H9 (cell line): ENCODE measurements around the gene TAF4B. TPM values are rescaled to one million over a fixed set of nuclear protein-coding genes. Genes with fewer than 3 reads are reported as not detected.

Source experiments
- DNase-seq: peaks from one replicate; pipeline ENCODE4 v3.0.0-alpha.2; 2017
- H2AFZ ChIP-seq: one replicate; pipeline ENCODE4 v1.6.1; 2013; ENCODE audit warnings: mild to moderate bottlenecking, low read length, control low read depth, moderate library complexity
- H2AK5ac ChIP-seq: 2 replicates; pipeline ENCODE4 v1.6.1; 2013; ENCODE audit warnings: low read length, control low read depth, mixed read lengths; ENCODE audit not compliant: insufficient read length
- H2BK120ac ChIP-seq: one replicate; pipeline ENCODE4 v1.6.1; 2013; ENCODE audit warnings: low read depth, mild to moderate bottlenecking, low read length, control low read depth, inconsistent platforms; ENCODE audit not compliant: poor library complexity, severe bottlenecking
- H2BK12ac ChIP-seq: 2 replicates; pipeline ENCODE4 v1.6.1; 2013; ENCODE audit warnings: low read length, control low read depth, mixed read lengths, low read depth; ENCODE audit not compliant: insufficient read length
- H2BK15ac ChIP-seq: 2 replicates; pipeline ENCODE4 v1.6.1; 2013; ENCODE audit warnings: low read depth, low read length, control low read depth
- H2BK20ac ChIP-seq: one replicate; pipeline ENCODE4 v1.6.1; 2013; ENCODE audit warnings: low read depth, mild to moderate bottlenecking, low read length, control low read depth, inconsistent platforms; ENCODE audit not compliant: poor library complexity, severe bottlenecking
- H2BK5ac ChIP-seq: 2 replicates; pipeline ENCODE4 v1.6.1; 2013; ENCODE audit warnings: low read length, control low read depth, mixed read lengths; ENCODE audit not compliant: insufficient read length
- H3K14ac ChIP-seq: 2 replicates; pipeline ENCODE4 v1.6.1; 2013; ENCODE audit warnings: low read length, control low read depth; ENCODE audit not compliant: insufficient read depth
- H3K18ac ChIP-seq: 2 replicates; pipeline ENCODE4 v1.6.1; 2013; ENCODE audit warnings: low read depth, mild to moderate bottlenecking, mixed read lengths, low read length, control low read depth; ENCODE audit not compliant: insufficient read length
- H3K23ac ChIP-seq: 2 replicates; pipeline ENCODE4 v1.6.1; 2013; ENCODE audit warnings: low read length, control low read depth, mixed read lengths, low read depth; ENCODE audit not compliant: insufficient read length
- H3K23me2 ChIP-seq: 2 replicates; pipeline ENCODE4 v1.6.1; 2013; ENCODE audit warnings: low read depth, mild to moderate bottlenecking, mixed read lengths, low read length, control low read depth; ENCODE audit not compliant: insufficient read length, poor library complexity, severe bottlenecking
- H3K27ac ChIP-seq: 2 replicates; pipeline ENCODE4 v1.5.1; 2013; ENCODE audit warnings: low read length, control low read depth, mixed read lengths, low read depth; ENCODE audit not compliant: insufficient read length
- H3K27me3 ChIP-seq: 2 replicates; pipeline ENCODE4 v1.6.1; 2013; ENCODE audit warnings: low read length, control low read depth, inconsistent platforms; ENCODE audit not compliant: insufficient read depth
- H3K4ac ChIP-seq: 2 replicates; pipeline ENCODE4 v1.6.1; 2013; ENCODE audit warnings: low read depth, mild to moderate bottlenecking, control low read depth, inconsistent platforms, low read length, moderate library complexity
- H3K4me1 ChIP-seq: 2 replicates; pipeline ENCODE4 v1.6.1; 2013; ENCODE audit warnings: low read length, control low read depth, inconsistent platforms; ENCODE audit not compliant: insufficient read depth
- H3K4me2 ChIP-seq: 2 replicates; pipeline ENCODE4 v1.6.1; 2013; ENCODE audit warnings: low read length, control low read depth, mixed read lengths; ENCODE audit not compliant: insufficient read length, insufficient read depth
- H3K56ac ChIP-seq: 2 replicates; pipeline ENCODE4 v1.6.1; 2013; ENCODE audit warnings: low read depth, mild to moderate bottlenecking, mixed read lengths, low read length, control low read depth; ENCODE audit not compliant: insufficient read length
- H3K79me1 ChIP-seq: 2 replicates; pipeline ENCODE4 v1.6.1; 2013; ENCODE audit warnings: low read depth, mild to moderate bottlenecking, moderate library complexity, low read length, control low read depth, inconsistent platforms; ENCODE audit not compliant: insufficient read depth, poor library complexity, severe bottlenecking
- H3K79me2 ChIP-seq: 2 replicates; pipeline ENCODE4 v1.6.1; 2013; ENCODE audit warnings: low read length, control low read depth, inconsistent platforms; ENCODE audit not compliant: insufficient read depth
- H3K9ac ChIP-seq: 2 replicates; pipeline ENCODE4 v1.6.1; 2013; ENCODE audit warnings: low read length, control low read depth, mixed read lengths; ENCODE audit not compliant: insufficient read length; ENCODE audit errors: extremely low read depth
- H3K9me3 ChIP-seq: one replicate; pipeline ENCODE4 v1.6.1; 2013; ENCODE audit warnings: low read depth, low read length, inconsistent platforms; ENCODE audit not compliant: control insufficient read depth
- H3T11ph ChIP-seq: one replicate; pipeline ENCODE4 v1.6.1; 2013; ENCODE audit warnings: mild to moderate bottlenecking, low read length, control low read depth, inconsistent platforms
- H4K20me1 ChIP-seq: one replicate; pipeline ENCODE4 v1.6.1; 2013; ENCODE audit not compliant: control insufficient read depth, insufficient read length, insufficient read depth
- H4K5ac ChIP-seq: 2 replicates; pipeline ENCODE4 v1.6.1; 2013; ENCODE audit warnings: low read depth, mild to moderate bottlenecking, mixed read lengths, low read length, control low read depth; ENCODE audit not compliant: insufficient read length
- H4K8ac ChIP-seq: replicated peaks from 2 replicates; pipeline ENCODE4 v1.6.1; 2013; ENCODE audit warnings: low read length, control low read depth, mixed read lengths, low read depth; ENCODE audit not compliant: insufficient read length
- H4K91ac ChIP-seq: 2 replicates; pipeline ENCODE4 v1.6.1; 2013; ENCODE audit warnings: low read depth, mild to moderate bottlenecking, moderate library complexity, mixed read lengths, low read length, control low read depth; ENCODE audit not compliant: insufficient read length
- H3K27ac Mint-ChIP-seq, 3 experiments: 2 replicates in 2 of 3; 3 replicates in 1 of 3; pipeline ENCODE4 v1.8.0; 2020 to 2021; ENCODE audit warnings: mixed read lengths in 3 of 3, mild to moderate bottlenecking in 1 of 3, moderate library complexity in 1 of 3
- H3K27me3 Mint-ChIP-seq: 2 replicates; pipeline ENCODE4 v1.8.0; 2021; ENCODE audit warnings: low read depth, mild to moderate bottlenecking, moderate library complexity, mixed read lengths
- H3K36me3 Mint-ChIP-seq, 3 experiments: 2 replicates in 2 of 3; 3 replicates in 1 of 3; pipeline ENCODE4 v1.8.0; 2020 to 2021; ENCODE audit warnings: low read depth in 3 of 3, mixed read lengths in 3 of 3; ENCODE audit not compliant: insufficient read depth in 1 of 3
- H3K4me1 Mint-ChIP-seq, 2 experiments: 2 replicates each; pipeline ENCODE4 v1.8.0; 2020; ENCODE audit warnings: mixed read lengths in 2 of 2
- H3K4me3 Mint-ChIP-seq, 2 experiments: 2 replicates in 1 of 2; 3 replicates in 1 of 2; pipeline ENCODE4 v1.8.0; 2020 to 2021; ENCODE audit warnings: mild to moderate bottlenecking in 2 of 2, mixed read lengths in 2 of 2, moderate library complexity in 1 of 2
- H3K9me3 Mint-ChIP-seq, 2 experiments: 2 replicates in 1 of 2; 3 replicates in 1 of 2; pipeline ENCODE4 v1.8.0; 2020; ENCODE audit warnings: mild to moderate bottlenecking in 2 of 2, mixed read lengths in 2 of 2, moderate library complexity in 1 of 2
- WGBS: extraction: QIAGEN DNeasy Blood & Tissue Kit; methylation state at CpG from one replicate; pipeline ENCODE4 v1.1.7; 2013; ENCODE audit warnings: missing lambda C conversion rate, low lambda C conversion rate, mixed read lengths; ENCODE audit not compliant: insufficient read length; ENCODE audit errors: extremely low coverage; 5-methylcytosine and 5-hydroxymethylcytosine counted together
- total RNA-seq: library from RNA; stranded (reverse); gene quantifications from 2 replicates; pipeline ENCODE4 v1.2.1, GENCODE V29; 2021
- TF ChIP-seq, protein P1 (sequence below): fragments of 200-600 bp; sonication (generic); conservative IDR thresholded peaks from 3 replicates; pipeline ENCODE4 v1.8.0; 2021; ENCODE audit warnings: antibody characterized with exemption, mild to moderate bottlenecking

Gene TAF4B
- total RNA-seq, 1 experiment from 2014 or later = 19.8 TPM

DNA sequence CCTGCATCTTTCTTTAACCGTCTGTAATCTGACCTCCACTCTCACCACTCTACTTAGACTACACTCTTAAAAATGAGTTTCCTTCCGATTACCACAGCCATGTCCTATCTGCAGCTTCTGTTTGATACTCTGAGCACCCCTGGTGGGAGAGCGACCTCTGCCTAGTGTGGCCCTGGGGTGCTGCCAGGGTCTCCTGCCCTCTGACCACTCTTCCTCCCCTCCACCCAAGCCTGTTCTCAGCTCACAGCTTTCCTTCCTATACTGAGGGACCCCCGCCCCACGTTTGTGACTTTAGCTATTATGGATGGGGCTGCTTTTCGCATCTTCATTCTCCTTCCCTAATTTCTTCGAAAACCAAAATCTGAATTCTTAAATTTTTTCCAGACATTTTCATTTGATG is 189.4 kb downstream of the TAF4B start:
- H3K9me3 ChIP-seq = no peaks in the 10 kb centered on the region
- WGBS = 100% methylated on average over 1 of the region's 7 CpGs
- H3K4me1 ChIP-seq = peaks cover 8% of the 10 kb centered on the region; the same call in 1 of the 2 replicates
- H2AK5ac ChIP-seq = no peak overlapping the region
- no peaks in the 10 kb centered on the region for H3K79me1 ChIP-seq
- H3K23ac ChIP-seq = no peak overlapping the region
- no peak overlapping the region for H2BK20ac ChIP-seq
- no peak overlapping the region for H3T11ph ChIP-seq
- Mint-ChIP-seq H3K4me3 (no peak overlapping the region), H3K4me1 (peaks cover 0 to 4% of the 10 kb centered on the region in 2 experiments; a peak in 2 of 4 replicates), H3K27ac (no peak overlapping the region), H3K9me3 (no peaks in the 10 kb centered on the region), H3K36me3 (no peaks in the 10 kb centered on the region; a peak in 1 of 7 replicates), H3K27me3 (no peaks in the 10 kb centered on the region)
- no peak overlapping the region for H4K5ac ChIP-seq
- no peak overlapping the region for H3K4ac ChIP-seq
- no peak overlapping the region for H2BK5ac ChIP-seq
- TF ChIP-seq, protein P1, sequence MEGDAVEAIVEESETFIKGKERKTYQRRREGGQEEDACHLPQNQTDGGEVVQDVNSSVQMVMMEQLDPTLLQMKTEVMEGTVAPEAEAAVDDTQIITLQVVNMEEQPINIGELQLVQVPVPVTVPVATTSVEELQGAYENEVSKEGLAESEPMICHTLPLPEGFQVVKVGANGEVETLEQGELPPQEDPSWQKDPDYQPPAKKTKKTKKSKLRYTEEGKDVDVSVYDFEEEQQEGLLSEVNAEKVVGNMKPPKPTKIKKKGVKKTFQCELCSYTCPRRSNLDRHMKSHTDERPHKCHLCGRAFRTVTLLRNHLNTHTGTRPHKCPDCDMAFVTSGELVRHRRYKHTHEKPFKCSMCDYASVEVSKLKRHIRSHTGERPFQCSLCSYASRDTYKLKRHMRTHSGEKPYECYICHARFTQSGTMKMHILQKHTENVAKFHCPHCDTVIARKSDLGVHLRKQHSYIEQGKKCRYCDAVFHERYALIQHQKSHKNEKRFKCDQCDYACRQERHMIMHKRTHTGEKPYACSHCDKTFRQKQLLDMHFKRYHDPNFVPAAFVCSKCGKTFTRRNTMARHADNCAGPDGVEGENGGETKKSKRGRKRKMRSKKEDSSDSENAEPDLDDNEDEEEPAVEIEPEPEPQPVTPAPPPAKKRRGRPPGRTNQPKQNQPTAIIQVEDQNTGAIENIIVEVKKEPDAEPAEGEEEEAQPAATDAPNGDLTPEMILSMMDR = no peak
- H3K23me2 ChIP-seq = no peaks in the 10 kb centered on the region
- H3K9ac ChIP-seq = no peak overlapping the region
- 0 out of 2 replicates have a peak overlapping the region, but pooled peaks have one; percentile 79 for H3K14ac ChIP-seq
- H4K8ac ChIP-seq = no peak overlapping the region
- no peak overlapping the region for H3K56ac ChIP-seq
- no peak overlapping the region for H3K4me2 ChIP-seq
- no peak for DNase-seq
- H2AFZ ChIP-seq = no peak overlapping the region
- no peak overlapping the region for H2BK12ac ChIP-seq
- H3K27me3 ChIP-seq = no peaks in the 10 kb centered on the region
- H2BK120ac ChIP-seq = no peak overlapping the region
- no peak overlapping the region for H2BK15ac ChIP-seq
- H4K91ac ChIP-seq = no peak overlapping the region
- no peak overlapping the region for H3K27ac ChIP-seq
- H3K18ac ChIP-seq = peak overlapping the region; percentile 25
- H4K20me1 ChIP-seq = no peaks in the 10 kb centered on the region
- no peaks in the 10 kb centered on the region for H3K79me2 ChIP-seq
